Activated CD8-positive, alpha-beta memory T cell treated with anti-CD3 and anti-CD28 coated beads for 4 hours (primary cell): ENCODE results near the gene SYNE1.
"Not testable (repeated sequence)": the region's sequence is repeated elsewhere in the genome, so short reads cannot be mapped to it uniquely, and the experiment has no call there.

Experiments used
- DNase-seq, 2 donors: peaks; one replicate each; pipeline ENCODE4 v3.0.0-alpha.2; 2020; ENCODE audit warnings: low read depth in 2 of 2

Gene SYNE1

DNA sequence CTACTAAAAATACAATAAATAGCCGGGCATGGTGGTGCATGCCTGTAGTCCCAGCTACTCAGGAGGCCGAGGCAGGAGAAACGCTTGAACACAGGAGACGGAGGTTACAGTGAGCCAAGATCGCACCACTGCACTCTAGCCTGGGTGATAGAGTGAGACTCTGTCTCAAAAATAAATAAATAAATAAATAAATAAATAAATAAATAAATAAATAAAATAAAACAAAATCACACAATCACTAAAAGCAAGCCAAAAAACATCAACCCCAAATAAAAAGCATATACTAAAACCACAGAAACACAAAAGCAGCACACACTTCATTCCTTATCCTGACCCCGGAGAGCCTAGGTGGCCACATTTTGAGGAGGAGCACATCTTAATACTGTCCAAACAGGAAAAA, 498.8 kb downstream of the SYNE1 start:
- DNase-seq, result not testable (repeated sequence)

DNA sequence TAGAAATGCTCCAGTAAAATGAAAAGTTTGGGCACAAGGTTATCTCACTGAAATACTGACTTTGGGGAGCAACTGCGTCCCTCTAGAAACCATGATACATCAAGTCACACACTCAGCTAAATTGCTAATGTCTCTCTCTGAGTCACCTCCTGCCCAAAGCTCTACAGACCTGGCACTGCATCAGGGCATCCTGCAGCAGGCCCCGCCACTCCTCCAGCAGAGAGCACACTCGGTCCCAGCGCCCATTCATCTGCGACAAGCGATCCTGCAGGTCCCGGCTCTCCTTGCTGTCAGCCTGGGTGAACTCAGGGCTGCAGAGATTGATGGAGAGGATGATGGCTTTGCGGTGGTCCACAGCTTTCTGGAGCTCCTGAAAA, 500.7 kb downstream of the SYNE1 start:
- no peak for DNase-seq

DNA sequence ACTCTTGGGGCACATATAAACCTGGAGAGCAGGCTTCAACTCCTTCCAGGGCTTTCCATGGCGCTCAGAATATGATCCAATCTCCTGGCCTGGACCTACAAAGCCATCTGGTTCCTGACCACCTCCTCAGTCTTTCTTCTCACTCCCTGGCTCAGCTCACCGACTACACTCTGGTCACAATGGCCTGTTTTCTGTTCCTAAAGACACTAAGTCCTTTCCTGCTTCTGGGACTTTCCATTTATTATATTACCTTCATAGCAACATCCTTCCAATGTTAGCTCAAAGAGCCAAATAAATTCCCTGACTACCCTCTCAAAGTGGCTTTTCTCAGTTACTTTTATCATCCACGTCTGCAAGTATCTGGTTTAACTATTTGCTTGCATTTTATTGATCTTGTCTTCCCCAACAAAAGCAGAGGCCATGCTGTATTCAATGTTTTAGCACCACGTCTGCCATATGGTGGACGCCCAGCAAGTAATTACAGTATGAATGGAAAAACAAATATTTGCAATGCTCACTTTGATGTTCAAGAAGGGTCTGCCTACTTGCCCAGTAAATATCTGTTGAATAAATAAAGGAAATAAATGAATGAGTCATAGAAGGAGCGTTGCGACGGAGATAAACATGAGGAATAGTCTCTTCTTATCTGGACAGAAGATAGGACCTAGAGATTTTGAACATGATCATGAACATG, 501.3 kb downstream of the SYNE1 start:
- DNase-seq, result no peak

DNA sequence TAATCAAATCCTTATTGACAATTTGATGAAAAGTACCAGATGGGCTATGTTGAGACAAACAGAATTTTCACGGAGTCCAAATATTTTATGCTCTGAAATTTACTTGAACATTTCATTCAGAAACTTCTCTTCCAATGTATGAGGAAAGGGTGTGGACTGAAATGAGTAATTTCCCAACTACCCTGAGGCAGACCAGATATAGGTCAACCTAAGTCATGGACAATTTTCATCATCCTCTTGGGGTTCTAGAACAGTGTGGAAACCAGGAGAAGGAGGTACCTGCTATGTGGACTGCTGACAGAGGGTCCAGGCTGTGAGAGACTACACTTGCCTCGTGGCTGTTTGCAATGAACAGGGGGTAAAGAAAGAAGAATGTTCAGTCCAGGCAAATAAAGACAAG, 506.7 kb downstream of the SYNE1 start:
- DNase-seq, result no peak

DNA sequence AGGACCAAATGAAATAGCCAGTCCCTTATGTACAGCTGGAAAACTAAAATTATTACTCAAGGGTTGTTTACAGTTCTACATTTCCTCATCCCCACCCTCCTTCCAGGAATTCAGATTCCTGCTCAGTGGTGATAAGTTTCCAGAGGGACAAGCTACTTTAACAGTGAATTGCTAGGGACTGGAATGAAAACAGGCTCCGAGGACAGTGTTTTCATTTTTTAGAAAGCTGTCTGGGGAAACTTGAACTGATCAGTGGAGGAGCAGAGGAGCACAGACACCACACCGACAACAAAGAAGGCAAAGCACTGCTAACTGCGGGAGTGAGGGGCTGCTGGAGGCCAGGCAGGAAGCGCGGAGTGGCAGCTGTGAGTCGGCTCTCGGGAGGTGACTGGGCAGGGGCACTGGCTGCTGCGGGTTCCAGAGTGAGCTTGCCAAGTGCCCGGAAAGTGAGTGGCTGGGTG, 507.4 kb downstream of the SYNE1 start:
- no peak for DNase-seq

DNA sequence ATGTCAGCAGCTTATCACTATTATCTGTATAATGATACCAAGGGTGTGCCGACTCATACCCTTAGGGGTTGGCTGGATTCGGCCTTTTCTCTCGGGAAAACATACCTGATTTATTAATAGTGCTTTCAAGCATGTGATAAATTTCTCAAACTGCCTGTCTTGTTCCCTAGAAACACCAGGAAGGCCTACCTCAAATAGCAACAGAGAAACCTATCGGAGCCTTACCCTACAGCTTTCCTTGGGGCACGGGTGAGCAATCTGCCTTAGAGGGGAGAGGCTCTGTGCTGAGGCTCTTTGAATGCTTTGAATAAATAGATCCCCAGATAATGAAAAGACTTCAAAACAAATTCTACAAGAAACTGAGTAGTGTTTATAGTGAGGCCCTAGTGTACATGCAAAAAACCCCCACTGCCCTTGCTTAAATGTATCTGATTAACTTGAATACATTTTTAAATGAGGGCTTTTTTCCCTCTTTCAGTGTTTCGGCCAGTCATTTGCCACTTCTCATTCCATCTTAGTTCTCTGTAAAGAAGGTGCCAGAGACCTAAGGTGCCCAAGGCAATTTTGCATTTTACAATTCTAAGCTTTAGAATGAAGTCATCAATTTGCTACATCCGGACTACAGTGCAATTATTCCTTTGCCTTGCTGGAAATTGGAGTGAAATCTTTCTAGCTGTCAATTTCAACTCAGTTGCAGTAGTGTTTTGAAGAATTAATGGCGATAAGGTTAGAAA, 509.6 kb downstream of the SYNE1 start:
- no peak for DNase-seq

DNA sequence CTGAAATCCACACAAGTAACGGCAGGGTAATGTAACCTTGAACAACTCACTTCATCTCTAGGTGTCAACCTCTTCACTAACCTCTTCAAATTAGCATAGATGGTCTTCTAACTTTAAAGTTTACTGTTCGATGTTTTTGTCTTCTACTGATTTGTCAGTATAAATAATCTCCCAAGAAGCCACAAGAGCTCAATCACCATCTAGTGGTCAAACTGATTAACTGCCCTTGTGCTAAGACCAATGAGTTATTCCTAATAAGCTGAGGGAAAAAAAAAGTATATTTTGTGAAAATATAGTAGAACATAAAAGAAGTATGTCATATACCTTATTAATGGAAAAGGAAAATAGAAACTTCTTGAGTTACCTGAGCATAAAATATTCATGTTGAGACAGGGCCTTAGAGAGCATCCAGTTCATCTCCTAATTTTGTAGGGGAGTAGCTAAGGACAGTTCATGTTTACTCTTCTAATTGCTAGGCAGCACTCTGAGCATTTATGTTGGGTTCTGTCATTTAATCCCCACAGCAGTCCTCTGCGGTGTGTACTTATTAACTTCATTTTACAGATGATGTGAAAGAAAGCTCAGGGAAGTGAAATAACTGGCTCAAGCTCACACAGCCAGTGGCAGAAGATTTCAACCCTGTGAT, 512.6 kb downstream of the SYNE1 start:
- DNase-seq, result no peak

DNA sequence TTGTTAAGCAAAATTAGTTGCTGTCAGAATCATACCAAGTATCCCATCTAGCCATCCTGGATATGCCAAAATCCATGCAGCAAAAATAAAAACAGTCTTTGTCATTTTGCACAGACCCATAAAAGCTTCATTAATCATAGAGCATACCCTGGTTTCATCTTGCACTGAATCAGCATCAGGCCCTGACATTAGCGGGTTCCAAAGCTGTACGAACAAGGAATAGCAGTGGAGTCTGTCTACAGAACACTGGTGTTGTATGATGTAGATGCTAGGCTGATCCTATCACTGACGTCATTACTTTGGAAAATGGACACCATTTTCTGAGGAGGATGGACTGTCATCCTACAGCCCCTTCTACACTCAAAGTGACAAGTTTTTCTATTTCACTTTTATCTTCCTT, 514.1 kb downstream of the SYNE1 start:
- DNase-seq, result no peak

DNA sequence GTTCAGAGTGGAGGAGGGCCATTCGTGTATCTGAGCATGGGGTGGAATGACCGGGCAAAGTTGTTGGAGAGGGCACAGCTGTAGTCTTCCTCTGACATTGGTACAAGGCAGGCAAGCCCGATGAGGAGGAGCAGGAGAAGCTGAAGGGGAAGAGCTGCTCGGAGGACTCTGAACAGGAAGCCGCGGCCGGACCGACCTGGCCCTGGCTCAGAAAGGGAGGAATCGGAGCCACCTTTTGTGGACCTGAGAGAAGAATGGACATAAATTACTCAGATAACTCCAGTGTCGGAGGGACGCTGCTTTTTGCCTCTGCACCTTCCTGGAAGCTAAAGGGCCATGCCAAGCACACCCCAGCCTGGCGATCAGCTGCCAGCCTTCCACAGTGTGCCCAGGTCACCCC, 514.7 kb downstream of the SYNE1 start:
- no peak for DNase-seq

DNA sequence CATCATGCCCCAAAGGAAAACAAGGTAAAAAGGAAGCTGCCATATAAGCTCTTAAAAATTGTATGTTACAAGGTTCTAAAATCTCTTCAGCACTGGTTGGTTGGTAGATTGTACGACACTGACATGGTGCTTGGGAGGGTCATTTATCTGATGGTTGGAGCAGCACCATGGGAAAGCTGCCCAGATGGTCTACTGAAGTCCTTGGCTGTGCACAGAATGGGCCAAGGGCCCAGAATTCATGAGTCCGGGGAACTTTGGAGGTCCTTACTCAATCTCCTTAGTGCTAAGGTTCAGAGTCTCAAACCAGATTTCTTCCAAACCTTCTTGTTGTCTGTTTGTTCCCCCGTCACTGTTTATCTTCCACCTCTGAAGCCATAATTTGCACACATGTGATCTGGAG, 515.3 kb downstream of the SYNE1 start:
- no peak for DNase-seq

DNA sequence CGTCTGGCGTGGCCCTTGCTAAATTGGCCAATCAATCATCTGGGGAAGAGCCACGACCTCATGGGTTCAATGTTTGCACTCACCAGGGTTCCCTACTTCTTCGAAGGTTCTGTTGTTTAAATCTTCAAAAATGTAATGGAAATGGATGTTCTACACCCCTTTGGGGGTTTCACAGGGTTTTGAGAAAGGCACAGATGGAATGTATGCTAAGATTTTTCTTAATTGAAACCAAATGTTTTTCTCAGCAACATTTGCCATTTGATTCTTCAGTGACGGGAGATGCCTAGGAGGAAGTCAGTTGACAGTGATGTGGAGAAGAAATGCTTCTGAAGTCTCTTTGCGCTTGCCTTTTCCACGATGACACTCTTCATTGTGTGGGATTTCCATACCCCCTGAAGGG, 517.3 kb downstream of the SYNE1 start:
- DNase-seq, result no peak

DNA sequence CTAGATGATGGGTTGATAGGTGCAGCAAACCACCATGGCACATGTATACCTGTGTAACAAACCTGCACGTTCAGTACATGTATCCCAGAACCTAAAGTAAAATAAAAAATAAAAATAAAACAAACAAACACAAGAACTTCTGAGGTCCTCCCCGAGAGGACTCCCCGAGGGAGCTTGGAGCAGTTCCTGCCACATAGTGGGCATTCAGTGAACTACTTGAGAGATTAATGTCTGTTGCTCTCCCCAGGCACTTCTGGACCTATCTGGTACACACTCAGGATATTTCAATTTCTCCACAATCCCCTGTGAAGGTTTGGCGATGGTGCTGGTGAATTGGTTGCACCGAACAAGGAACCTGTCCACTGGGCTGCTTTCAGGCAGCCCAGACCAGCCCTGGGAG, 518.5 kb downstream of the SYNE1 start:
- DNase-seq, result no peak

DNA sequence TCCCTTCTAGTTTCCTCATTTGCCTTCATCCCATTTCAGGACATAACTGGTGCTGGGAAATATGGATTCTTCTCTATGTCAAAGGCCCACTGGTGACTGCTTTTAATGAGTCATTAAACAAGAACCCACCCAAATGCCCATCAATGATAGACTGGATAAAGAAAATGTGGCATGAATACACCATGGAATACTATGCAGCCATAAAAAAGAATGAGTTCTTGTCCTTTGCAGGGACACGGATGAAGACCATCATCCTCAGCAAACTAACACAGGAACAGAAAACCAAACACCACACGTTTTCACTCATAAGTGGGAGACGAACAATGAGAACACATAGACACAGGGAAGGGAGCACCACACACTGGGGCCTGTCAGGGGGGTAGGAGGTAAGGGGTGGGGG, 518.9 kb downstream of the SYNE1 start:
- no peak for DNase-seq

DNA sequence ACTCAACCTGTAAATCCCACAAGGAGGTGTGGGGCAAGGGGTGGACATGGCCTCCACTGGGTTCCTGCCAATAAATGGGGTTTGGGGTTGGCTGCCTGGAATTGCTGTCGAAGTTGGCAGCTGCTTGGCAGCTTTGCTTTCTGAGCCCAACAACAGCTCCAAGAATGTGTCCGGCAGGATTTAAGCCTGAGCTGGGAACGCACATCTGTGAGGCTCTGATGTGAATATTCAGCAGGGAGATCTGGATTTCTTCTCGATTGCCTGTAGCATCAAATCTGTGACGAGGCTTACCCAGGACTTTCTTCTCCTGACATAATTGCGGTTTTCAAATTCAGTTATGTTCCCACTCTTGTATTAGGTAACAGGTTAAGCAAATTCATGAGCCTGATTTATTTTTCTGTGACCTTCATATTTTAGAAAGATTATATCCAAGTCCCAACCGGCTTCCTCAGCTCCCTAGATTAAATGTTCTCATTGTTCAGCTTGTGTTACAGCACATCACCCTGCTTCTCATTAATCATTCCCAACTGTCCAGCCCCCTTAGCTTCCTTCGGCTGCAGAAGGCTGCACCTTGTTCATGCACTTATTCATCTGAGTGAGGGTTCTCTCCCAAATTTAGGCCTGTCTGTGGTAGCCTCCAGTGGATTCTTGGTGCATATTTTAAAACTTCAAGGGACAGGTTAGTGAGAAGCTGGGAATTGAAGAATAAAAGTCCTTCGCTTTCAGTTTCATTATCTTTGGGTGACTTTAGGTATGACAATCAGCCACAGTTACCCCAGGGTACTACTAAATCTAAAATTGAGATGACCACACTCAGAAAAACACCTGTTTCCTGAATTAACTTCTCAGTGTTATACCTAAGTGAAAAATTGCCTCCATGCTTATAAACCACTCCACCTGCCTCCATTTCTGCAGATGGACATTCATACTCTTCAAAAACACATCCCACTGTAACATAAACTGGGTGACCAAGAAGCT, 519.7 kb downstream of the SYNE1 start:
- no peak for DNase-seq

DNA sequence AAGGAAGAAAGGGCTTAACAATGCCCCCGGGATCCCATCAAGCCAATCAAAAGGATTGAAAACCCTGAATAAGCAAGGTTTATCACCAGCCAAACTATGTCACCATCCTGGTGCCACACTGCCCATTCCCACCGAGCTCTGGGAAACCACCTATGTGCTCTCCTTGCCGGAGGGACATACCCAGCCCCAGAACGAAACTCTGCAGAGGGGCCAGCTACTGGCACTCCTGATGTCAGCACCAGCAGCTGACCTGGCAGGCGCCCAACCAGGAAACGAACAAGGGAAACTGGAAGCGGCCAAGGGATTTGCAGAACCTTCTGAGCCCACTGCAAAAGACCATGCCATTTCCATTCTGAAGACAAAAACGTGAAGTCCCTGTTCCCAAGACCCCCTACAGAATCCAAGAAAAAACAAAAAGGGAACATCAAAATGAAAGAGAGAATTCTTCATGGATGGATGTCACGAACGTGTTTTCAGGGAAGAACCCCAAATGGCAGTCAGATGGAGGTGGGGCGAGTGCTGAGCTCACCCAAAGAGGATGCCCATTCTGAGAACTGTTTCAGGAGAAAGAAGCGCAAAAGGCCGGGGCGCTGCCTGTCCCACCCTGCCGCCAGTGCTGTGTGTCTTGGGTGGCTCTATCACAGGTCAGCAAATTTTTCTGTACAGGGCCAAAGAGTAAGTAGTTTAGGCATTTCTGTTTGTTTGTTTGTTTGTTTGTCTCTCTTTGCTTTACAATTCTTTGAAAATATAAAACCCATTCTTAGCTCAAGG, 524.5 kb downstream of the SYNE1 start:
- no peak for DNase-seq

DNA sequence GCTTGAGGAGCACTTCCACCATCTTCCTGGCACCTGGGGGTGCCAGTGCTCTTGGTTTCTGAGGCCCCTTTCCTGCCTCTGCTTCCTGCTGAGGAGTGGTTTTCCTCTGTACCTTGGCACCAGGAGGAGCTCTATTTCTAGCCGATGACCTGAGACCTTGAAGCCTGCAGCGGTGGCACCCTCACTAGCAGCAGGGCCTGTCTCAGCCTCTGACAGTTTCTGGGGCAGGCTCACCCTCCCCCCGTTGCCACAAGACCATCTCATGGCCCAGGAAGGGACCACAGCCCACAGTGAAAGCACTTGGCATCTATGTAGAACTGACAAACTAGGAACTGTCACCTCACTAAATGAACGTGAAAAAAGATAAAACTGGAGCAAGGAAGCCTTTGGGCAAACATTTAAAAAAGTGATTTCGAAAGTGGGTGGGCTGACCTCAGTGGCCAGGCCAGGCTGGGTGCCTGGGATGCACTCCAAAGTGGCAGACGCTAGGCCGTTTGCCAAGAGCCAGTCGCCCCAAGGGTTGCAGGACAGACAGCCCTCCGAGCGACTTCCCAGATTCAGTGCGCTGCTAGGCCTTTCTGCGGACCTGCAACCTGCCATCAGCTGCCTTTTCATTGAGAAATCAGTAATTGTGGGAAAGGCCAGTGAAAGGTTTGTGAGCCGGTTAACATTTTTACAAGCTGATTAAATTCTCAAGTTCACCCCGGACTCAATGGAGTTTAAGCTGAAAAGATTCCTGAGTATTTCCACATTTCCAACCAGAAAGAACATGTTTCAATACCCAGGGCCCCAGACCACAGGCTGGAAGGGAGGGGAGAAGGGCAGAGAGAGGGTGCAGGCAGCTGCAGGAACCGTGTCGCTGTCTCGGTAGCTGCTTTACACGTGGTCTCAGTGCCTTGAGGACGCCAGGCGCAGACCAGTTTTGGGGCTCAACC, 526.0 kb downstream of the SYNE1 start:
- DNase-seq, result no peak

DNA sequence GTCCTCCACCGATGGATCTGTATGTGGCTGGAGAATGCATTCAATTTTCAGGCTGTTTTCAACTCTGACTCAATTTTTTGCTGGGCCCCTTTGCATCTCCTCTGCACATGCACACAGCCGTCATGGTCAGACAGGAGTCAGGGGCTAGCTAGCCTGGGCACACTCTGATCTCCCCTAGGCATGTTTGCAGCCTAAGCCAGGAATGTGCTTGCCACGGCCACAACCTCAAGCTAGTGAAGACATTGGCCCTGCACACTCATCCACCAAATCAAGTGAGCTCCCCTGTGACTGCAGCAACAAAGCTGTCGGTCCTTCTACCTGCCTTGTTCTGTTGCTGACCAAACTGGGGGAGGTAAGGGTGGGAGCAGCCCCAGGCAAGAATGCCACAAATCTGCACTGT, 529.2 kb downstream of the SYNE1 start:
- DNase-seq, result no peak

DNA sequence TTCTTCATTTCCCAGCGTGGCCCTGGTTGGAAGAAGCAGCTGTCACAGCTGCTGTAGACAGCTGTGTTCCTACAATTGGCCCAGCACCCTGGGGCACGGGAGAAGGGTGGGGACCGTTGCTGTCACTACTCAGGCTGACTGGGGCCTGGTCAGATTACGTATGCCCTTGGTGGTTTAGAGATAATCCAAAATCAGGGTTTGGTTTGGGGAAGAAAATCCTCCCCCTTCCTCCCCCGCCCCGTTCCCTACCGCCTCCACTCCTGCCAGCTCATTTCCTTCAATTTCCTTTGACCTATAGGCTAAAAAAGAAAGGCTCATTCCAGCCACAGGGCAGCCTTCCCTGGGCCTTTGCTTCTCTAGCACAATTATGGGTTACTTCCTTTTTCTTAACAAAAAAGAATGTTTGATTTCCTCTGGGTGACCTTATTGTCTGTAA, 537.0 kb downstream of the SYNE1 start:
- no peak for DNase-seq

DNA sequence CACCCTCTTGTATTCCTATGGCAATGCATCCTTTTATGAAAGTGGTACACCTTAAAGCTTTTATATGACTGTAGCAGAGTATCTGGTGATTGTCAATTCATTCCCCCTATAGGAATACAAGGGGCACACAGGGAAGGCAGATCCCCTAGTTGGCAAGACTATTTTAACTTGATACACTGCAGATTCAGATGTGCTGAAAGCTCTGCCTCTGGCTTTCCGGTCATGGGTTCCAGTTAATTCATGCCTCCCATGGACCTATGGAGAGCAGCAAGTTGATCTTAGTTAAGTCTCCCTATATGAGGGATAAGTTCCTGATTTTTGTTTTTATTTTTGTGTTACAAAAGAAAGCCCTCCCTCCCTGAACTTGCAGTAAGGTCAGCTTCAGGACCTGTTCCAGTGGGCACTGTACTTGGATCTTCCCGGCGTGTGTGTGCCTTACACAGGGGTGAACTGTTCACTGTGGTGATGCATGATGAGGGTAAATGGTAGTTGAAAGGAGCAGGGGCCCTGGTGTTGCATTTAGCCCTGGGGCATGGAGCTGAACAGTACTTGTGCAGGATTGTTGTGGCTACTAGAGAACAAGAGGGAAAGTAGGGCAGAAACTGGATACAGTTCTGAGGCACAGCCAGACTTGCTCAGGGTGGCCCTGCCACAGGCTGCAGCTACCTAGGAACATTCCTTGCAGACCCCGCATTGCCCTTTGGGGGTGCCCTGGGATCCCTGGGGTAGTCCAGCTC, 537.5 kb downstream of the SYNE1 start:
- no peak for DNase-seq
